Mesothelial cell of epicardium (in vitro differentiated cells): ENCODE measurements around the gene TSPEAR. TPM values are rescaled to one million over a fixed set of nuclear protein-coding genes. Genes with fewer than 3 reads are reported as not detected.
A peak's percentile ranks its signal among the peaks of the same experiment; 100 is the strongest.

ENCODE experiments used
- DNase-seq, 2 experiments: peaks; one replicate each; pipeline ENCODE4 v3.0.0; 2021; ENCODE audit warnings: low spot score in 2 of 2; ENCODE audit not compliant: unreplicated experiment in 2 of 2
- H3K27ac Mint-ChIP-seq: 2 replicates; pipeline ENCODE4 v1.8.0; 2021; ENCODE audit warnings: mixed read lengths
- H3K27me3 Mint-ChIP-seq: 2 replicates; pipeline ENCODE4 v1.8.0; 2021; ENCODE audit warnings: low read depth, mixed read lengths
- H3K36me3 Mint-ChIP-seq: 2 replicates; pipeline ENCODE4 v1.8.0; 2021; ENCODE audit warnings: mixed read lengths
- H3K4me1 Mint-ChIP-seq: 2 replicates; pipeline ENCODE4 v1.8.0; 2021; ENCODE audit warnings: mixed read lengths
- H3K4me3 Mint-ChIP-seq: 2 replicates; pipeline ENCODE4 v1.8.0; 2021; ENCODE audit warnings: mild to moderate bottlenecking, moderate library complexity, mixed read lengths
- H3K9me3 Mint-ChIP-seq: 2 replicates; pipeline ENCODE4 v1.8.0; 2021; ENCODE audit warnings: mixed read lengths
- total RNA-seq: library from RNA; stranded (reverse); gene quantifications from 3 replicates; pipeline ENCODE4 v1.2.1, GENCODE V29; 2021
- TF ChIP-seq, protein P1 (sequence below): fragments of 200-600 bp; sonication (generic); IDR thresholded peaks from one replicate; pipeline ENCODE4 v1.5.0; 2021; ENCODE audit warnings: antibody characterized with exemption; ENCODE audit not compliant: unreplicated experiment

Gene TSPEAR
- total RNA-seq, 1 donor from 2014 or later = 0.11 TPM

GRCh38 chr21:44712203-44713028 lies 1.0 kb upstream of the TSPEAR start:
- Mint-ChIP-seq H3K4me1 (peaks cover 27% of the 10 kb centered on the region), H3K4me3 (no peak overlapping the region), H3K27me3 (peaks cover 86% of the 10 kb centered on the region), H3K9me3 (no peaks in the 10 kb centered on the region), H3K36me3 (no peaks in the 10 kb centered on the region), H3K27ac (no peak overlapping the region)
- peak; percentile 5 to 37 for DNase-seq
- TF ChIP-seq, protein P1, sequence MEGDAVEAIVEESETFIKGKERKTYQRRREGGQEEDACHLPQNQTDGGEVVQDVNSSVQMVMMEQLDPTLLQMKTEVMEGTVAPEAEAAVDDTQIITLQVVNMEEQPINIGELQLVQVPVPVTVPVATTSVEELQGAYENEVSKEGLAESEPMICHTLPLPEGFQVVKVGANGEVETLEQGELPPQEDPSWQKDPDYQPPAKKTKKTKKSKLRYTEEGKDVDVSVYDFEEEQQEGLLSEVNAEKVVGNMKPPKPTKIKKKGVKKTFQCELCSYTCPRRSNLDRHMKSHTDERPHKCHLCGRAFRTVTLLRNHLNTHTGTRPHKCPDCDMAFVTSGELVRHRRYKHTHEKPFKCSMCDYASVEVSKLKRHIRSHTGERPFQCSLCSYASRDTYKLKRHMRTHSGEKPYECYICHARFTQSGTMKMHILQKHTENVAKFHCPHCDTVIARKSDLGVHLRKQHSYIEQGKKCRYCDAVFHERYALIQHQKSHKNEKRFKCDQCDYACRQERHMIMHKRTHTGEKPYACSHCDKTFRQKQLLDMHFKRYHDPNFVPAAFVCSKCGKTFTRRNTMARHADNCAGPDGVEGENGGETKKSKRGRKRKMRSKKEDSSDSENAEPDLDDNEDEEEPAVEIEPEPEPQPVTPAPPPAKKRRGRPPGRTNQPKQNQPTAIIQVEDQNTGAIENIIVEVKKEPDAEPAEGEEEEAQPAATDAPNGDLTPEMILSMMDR = no peak

GRCh38 chr21:44710756-44711326 lies 531 bp downstream of the TSPEAR start:
- DNase-seq = peak; percentile 19 to 41
- Mint-ChIP-seq H3K4me3 (peak overlapping the region; percentile 34), H3K27ac (no peak overlapping the region), H3K36me3 (no peaks in the 10 kb centered on the region), H3K9me3 (no peaks in the 10 kb centered on the region), H3K4me1 (peaks cover 27% of the 10 kb centered on the region), H3K27me3 (peaks cover 97% of the 10 kb centered on the region)
- TF ChIP-seq, protein P1 = no peak

DNA sequence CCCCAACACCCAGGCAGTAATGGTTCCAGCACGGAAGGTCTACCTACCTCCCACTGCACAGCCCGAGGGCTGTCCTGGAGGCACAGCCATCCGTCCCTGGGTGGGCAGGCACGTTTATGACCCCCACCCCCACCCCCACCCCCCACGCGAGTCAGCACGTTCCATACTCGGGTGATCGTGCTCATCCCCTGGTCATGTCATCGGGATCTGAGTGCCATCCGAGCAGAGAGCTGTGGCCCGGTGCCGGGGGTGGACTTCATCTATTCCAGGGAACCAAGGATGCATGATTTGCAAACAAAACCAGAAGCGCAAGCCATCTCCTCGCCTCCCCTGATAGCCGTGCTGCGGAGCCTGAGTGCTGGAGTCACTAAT lies 1.1 kb downstream of the TSPEAR start:
- Mint-ChIP-seq H3K27ac (no peak overlapping the region), H3K4me3 (peak overlapping the region; percentile 34), H3K4me1 (peaks cover 27% of the 10 kb centered on the region), H3K27me3 (peaks cover 97% of the 10 kb centered on the region), H3K9me3 (no peaks in the 10 kb centered on the region), H3K36me3 (no peaks in the 10 kb centered on the region)
- TF ChIP-seq, protein P1 = no peak
- DNase-seq = peak in 1 of 2 experiments; percentile 35

DNA sequence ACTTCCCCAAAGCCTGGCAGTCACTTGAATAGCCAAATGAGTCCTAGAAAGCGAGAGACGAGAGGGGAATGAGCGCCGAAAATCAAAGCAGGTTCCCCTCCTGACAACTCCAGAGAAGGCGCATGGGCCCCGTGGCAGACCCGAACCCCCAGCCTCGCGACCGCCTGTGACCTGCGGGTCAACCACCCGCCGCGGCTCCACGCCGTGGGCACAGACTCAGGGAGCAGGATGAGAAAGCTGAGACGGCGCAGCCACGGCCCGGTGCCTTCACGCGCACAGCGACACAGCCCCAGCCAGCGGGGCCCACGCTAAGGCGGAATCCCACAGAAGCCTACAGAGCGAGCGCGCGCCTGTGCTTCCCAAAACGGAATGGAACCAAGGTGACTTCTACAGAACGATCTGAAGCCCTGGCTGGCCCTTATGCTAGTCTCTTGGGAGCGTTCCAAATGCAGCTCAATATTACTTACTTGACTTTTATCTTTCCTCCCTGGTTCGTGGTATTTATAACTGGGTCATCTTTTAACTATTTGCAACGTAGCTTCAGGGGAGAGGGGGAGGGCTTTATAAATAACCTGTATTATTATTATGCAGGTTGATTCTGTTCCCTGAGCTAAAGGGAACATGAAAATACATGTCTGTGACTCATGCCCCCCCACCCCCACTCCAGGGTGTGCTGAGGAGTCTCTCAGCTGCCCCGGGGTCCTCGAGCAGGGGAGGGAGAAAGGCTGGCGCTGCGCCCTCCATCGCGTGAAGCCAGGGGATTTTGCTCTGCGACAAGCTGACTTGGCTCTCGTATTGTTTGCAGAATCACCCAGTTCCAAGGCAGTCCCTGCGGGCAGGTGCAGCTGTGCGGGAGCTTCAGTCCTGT lies 1.7 kb downstream of the TSPEAR start:
- peak overlapping the region; percentile 32 for H3K4me3 Mint-ChIP-seq
- TF ChIP-seq, protein P1 = no peak
- no peaks in the 10 kb centered on the region for H3K9me3 Mint-ChIP-seq
- H3K4me1 Mint-ChIP-seq = peaks cover 27% of the 10 kb centered on the region
- H3K36me3 Mint-ChIP-seq = no peaks in the 10 kb centered on the region
- no peak overlapping the region for H3K27ac Mint-ChIP-seq
- peak in 1 of 2 experiments; percentile 45 for DNase-seq
- H3K27me3 Mint-ChIP-seq = peaks cover 97% of the 10 kb centered on the region

- TF ChIP-seq, protein P1 = no peak
- DNase-seq = peak in 1 of 2 experiments; percentile 26
- Mint-ChIP-seq H3K9me3 (no peaks in the 10 kb centered on the region), H3K27me3 (peaks cover 97% of the 10 kb centered on the region), H3K27ac (no peak overlapping the region), H3K36me3 (no peaks in the 10 kb centered on the region), H3K4me1 (peaks cover 27% of the 10 kb centered on the region), H3K4me3 (peak overlapping the region; percentile 32)
Measured at GRCh38 chr21:44708866-44709425, 2.4 kb downstream of the TSPEAR start.
